Fibroblast of lung (primary cell): ENCODE data around the gene HIP1. TPM values are rescaled to one million over a fixed set of nuclear protein-coding genes. Genes with fewer than 3 reads are reported as not detected.

ENCODE experiments used
- DNase-seq, 2 donors: peaks; one replicate each; pipeline versions ENCODE4 v3.0.0 to v3.0.0-alpha.2; 2010; ENCODE audit warnings: low read depth in 2 of 2
- H2AFZ ChIP-seq: 2 replicates; pipeline ENCODE4 v1.5.1; 2012; ENCODE audit warnings: low read length, control low read depth, inconsistent platforms
- H3K27ac ChIP-seq: 2 replicates; pipeline ENCODE4 v1.5.1; 2011; ENCODE audit warnings: low read length, control low read depth; ENCODE audit not compliant: insufficient read depth
- H3K27me3 ChIP-seq: 2 replicates; pipeline ENCODE4 v1.5.1; 2011; ENCODE audit warnings: mild to moderate bottlenecking, low read length; ENCODE audit not compliant: control insufficient read depth, insufficient read depth
- H3K36me3 ChIP-seq: 2 replicates; pipeline ENCODE4 v1.5.1; 2011; ENCODE audit warnings: low read length; ENCODE audit not compliant: control insufficient read depth, insufficient read depth
- H3K4me1 ChIP-seq: 2 replicates; pipeline ENCODE4 v1.5.1; 2011; ENCODE audit warnings: low read length; ENCODE audit not compliant: control insufficient read depth, insufficient read depth; ENCODE audit errors: extremely low read depth
- H3K4me2 ChIP-seq: 2 replicates; pipeline ENCODE4 v1.5.1; 2011; ENCODE audit warnings: low read length, control low read depth; ENCODE audit not compliant: insufficient read depth; ENCODE audit errors: extremely low read depth
- H3K4me3 ChIP-seq, 4 experiments: fragments of 200-600 bp in 1 of 4; sonication (generic) in 1 of 4; replicated peaks in 1 of 4; 2 replicates each; pipeline ENCODE4 v1.5.1; 2011 to 2016; ENCODE audit warnings: low read length in 4 of 4, low read depth in 3 of 4, mild to moderate bottlenecking in 3 of 4, control low read depth in 2 of 4, inconsistent platforms in 1 of 4, mixed read lengths in 1 of 4; ENCODE audit not compliant: insufficient read depth in 1 of 4; ENCODE audit errors: control extremely low read depth in 1 of 4
- H3K79me2 ChIP-seq: 2 replicates; pipeline ENCODE4 v1.5.1; 2012; ENCODE audit warnings: mild to moderate bottlenecking, low read length, inconsistent platforms; ENCODE audit not compliant: control insufficient read depth, insufficient read depth
- H3K9ac ChIP-seq: 2 replicates; pipeline ENCODE4 v1.5.1; 2011; ENCODE audit warnings: mild to moderate bottlenecking, low read length, control low read depth; ENCODE audit not compliant: insufficient read depth
- H3K9me3 ChIP-seq: 2 replicates; pipeline ENCODE4 v1.5.1; 2012; ENCODE audit warnings: low read depth, low read length; ENCODE audit not compliant: control insufficient read depth, insufficient read depth
- H4K20me1 ChIP-seq: 2 replicates; pipeline ENCODE4 v1.5.1; 2011; ENCODE audit warnings: low read length; ENCODE audit not compliant: control insufficient read depth, insufficient read depth; ENCODE audit errors: extremely low read depth
- CTCF ChIP-seq, 2 donors: IDR thresholded peaks in 1 of 2; conservative IDR thresholded peaks in 1 of 2; 1 replicate in 1 of 2; 2 replicates in 1 of 2; pipeline ENCODE4 v1.5.1; 2011 to 2012; ENCODE audit warnings: low read length in 2 of 2, control low read depth in 1 of 2, inconsistent platforms in 1 of 2, low read depth in 1 of 2, mild to moderate bottlenecking in 1 of 2
- EZH2 ChIP-seq: IDR thresholded peaks from 2 replicates; pipeline ENCODE4 v1.5.1; 2012; ENCODE audit warnings: low read length, control low read depth, mild to moderate bottlenecking; ENCODE audit errors: missing control alignments
- polyA plus RNA-seq, 2 donors: library from polyadenylated mRNA; depleted of rRNA in 1 of 2; stranded (reverse) in 1 of 2; unstranded in 1 of 2; fragments of >200 nt; gene quantifications; 2 replicates each; pipeline ENCODE4 v1.2.1, GENCODE V29; 2011 to 2012; ENCODE audit warnings: missing spikeins in 1 of 2
- total RNA-seq: library from RNA; depleted of rRNA; stranded (reverse); fragments of >200 nt; gene quantifications from 2 replicates; pipeline ENCODE4 v1.2.1, GENCODE V29; 2014

HIP1 gene
- total and polyA plus RNA-seq, 2 donors (not counting 1 experiment from before 2014, with no cell fraction given), result 27.2 to 31.3 TPM

- no peak overlapping the region for H3K9ac ChIP-seq
- no peaks in the 10 kb centered on the region for H3K27me3 ChIP-seq
- no peak overlapping the region for H3K4me2 ChIP-seq
- no peaks in the 10 kb centered on the region for H3K4me1 ChIP-seq
- H3K4me3 ChIP-seq, result no peak overlapping the region
- H3K36me3 ChIP-seq, result peaks cover 5% of the 10 kb centered on the region
- no peaks in the 10 kb centered on the region for H4K20me1 ChIP-seq
- H3K9me3 ChIP-seq, result no peaks in the 10 kb centered on the region
- DNase-seq, result no peak
- TF ChIP-seq CTCF (conservative IDR thresholded peaks at IDR 0.05 in 1 of 2, IDR thresholded peaks at IDR 0.05 in 1 of 2; ENCODE audit: low read depth in 1 of 2, low read length in 2 of 2) (no peak), EZH2 (no peak)
- no peak overlapping the region for H2AFZ ChIP-seq
- no peak overlapping the region for H3K27ac ChIP-seq
- H3K79me2 ChIP-seq, result no peaks in the 10 kb centered on the region
These were observed 155.5 kb downstream of the HIP1 start for GRCh38 chr7:75583255-75583654.

- H3K27ac ChIP-seq, result no peak overlapping the region
- no peaks in the 10 kb centered on the region for H3K79me2 ChIP-seq
- no peak for TF ChIP-seq CTCF (conservative IDR thresholded peaks at IDR 0.05 in 1 of 2, IDR thresholded peaks at IDR 0.05 in 1 of 2; ENCODE audit: low read depth in 1 of 2, low read length in 2 of 2)
- TF ChIP-seq EZH2, result no peak
- H3K4me1 ChIP-seq, result no peaks in the 10 kb centered on the region
- no peak overlapping the region for H3K9ac ChIP-seq
- H3K36me3 ChIP-seq, result peaks cover 5% of the 10 kb centered on the region
- H2AFZ ChIP-seq, result no peak overlapping the region
- no peaks in the 10 kb centered on the region for H3K27me3 ChIP-seq
- H3K4me3 ChIP-seq, result no peak overlapping the region
- no peaks in the 10 kb centered on the region for H4K20me1 ChIP-seq
- no peak overlapping the region for H3K4me2 ChIP-seq
- no peaks in the 10 kb centered on the region for H3K9me3 ChIP-seq
- DNase-seq, result no peak
These were observed 158.8 kb downstream of the HIP1 start for GRCh38 chr7:75579899-75580298.

GRCh38 chr7:75578081-75578480 lies 160.7 kb downstream of the HIP1 start:
- Histone ChIP-seq H3K36me3 (peaks cover 5% of the 10 kb centered on the region), H3K79me2 (no peaks in the 10 kb centered on the region), H3K27ac (no peak overlapping the region), H3K27me3 (no peaks in the 10 kb centered on the region), H3K9ac (no peak overlapping the region), H3K9me3 (no peaks in the 10 kb centered on the region), H3K4me3 (no peak overlapping the region), H2AFZ (no peak overlapping the region), H3K4me2 (no peak overlapping the region), H3K4me1 (no peaks in the 10 kb centered on the region), H4K20me1 (no peaks in the 10 kb centered on the region)
- DNase-seq, result no peak
- no peak for TF ChIP-seq CTCF (conservative IDR thresholded peaks at IDR 0.05 in 1 of 2, IDR thresholded peaks at IDR 0.05 in 1 of 2; ENCODE audit: low read depth in 1 of 2, low read length in 2 of 2)
- no peak for TF ChIP-seq EZH2
